Lower lobe of right lung (tissue), 2 donors: ENCODE data around the gene RETREG1. TPM values are rescaled to one million over a fixed set of nuclear protein-coding genes. Genes with fewer than 3 reads are reported as not detected.
A peak's percentile ranks its signal among the peaks of the same experiment; 100 is the strongest.

Experiments
- ATAC-seq, 2 donors: fragments of 200-7000 bp; cut with Tn5 transposase; one replicate each; pipeline ENCODE4 v1.9.1; 2020 to 2022; ENCODE audit warnings: mild to moderate bottlenecking in 2 of 2, moderate library complexity in 2 of 2
- DNase-seq: peaks from one replicate; pipeline ENCODE4 v3.0.0-alpha.2; 2020
- H3K27ac ChIP-seq: fragments of 200-600 bp; one replicate; pipeline ENCODE4 v1.8.0; 2022
- H3K27me3 ChIP-seq: fragments of 200-600 bp; one replicate; pipeline ENCODE4 v1.8.0; 2022; ENCODE audit warnings: low read depth
- H3K36me3 ChIP-seq: fragments of 200-600 bp; one replicate; pipeline ENCODE4 v1.8.0; 2022; ENCODE audit warnings: mild to moderate bottlenecking
- H3K4me1 ChIP-seq: fragments of 200-600 bp; one replicate; pipeline ENCODE4 v1.8.0; 2022
- H3K4me3 ChIP-seq: fragments of 200-600 bp; one replicate; pipeline ENCODE4 v1.8.0; 2022; ENCODE audit warnings: mild to moderate bottlenecking
- H3K9me3 ChIP-seq: fragments of 200-600 bp; one replicate; pipeline ENCODE4 v1.8.0; 2022
- CTCF ChIP-seq: fragments of 200-600 bp; IDR thresholded peaks from one replicate; pipeline ENCODE4 v1.8.0; 2022; ENCODE audit warnings: antibody characterized with exemption, mild to moderate bottlenecking
- intact Hi-C: fragments of 100-400 bp; cut with DNase I; formaldehyde crosslinking; loops from one replicate; pipeline ENCODE4 v1.11.0; 2022
- total RNA-seq: library from RNA; stranded (reverse); fragmentation: NEBNext Ultra II Directional; extraction: Animal tissue kit (Norgen Biotek cat#: 25700); gene quantifications from one replicate; pipeline ENCODE4 v1.2.1, GENCODE V29; 2021
- donor health status: DM: no; HTN: yes; CAD: no; lungs with severe emphysema.

RETREG1 gene
- total RNA-seq, 1 donor from 2014 or later: 20.6 TPM

- intact Hi-C loops: no loop called here
Measured at GRCh38 chr5:16589658-16590057, 27.1 kb downstream of the RETREG1 start.

GRCh38 chr5:16588434-16589214, 28.2 kb downstream of the RETREG1 start:
- TF ChIP-seq CTCF: no peak
- Histone ChIP-seq H3K27ac (no peak overlapping the region), H3K4me3 (no peak overlapping the region), H3K9me3 (no peaks in the 10 kb centered on the region), H3K4me1 (no peaks in the 10 kb centered on the region), H3K36me3 (no peaks in the 10 kb centered on the region), H3K27me3 (no peaks in the 10 kb centered on the region)
- DNase-seq (no peak), ATAC-seq (peak; percentile 52 to 66)
- intact Hi-C loops: no loop called here

More at GRCh38 chr5:16589658-16590057, 27.1 kb downstream of the RETREG1 start:
- Histone ChIP-seq H3K27me3 (no peaks in the 10 kb centered on the region), H3K4me3 (no peak overlapping the region), H3K4me1 (no peaks in the 10 kb centered on the region), H3K36me3 (no peaks in the 10 kb centered on the region), H3K9me3 (no peaks in the 10 kb centered on the region), H3K27ac (no peak overlapping the region)
- TF ChIP-seq CTCF: no peak
- no peak for DNase-seq
- no peak for ATAC-seq

GRCh38 chr5:16586556-16586955, 30.2 kb downstream of the RETREG1 start:
- no peaks in the 10 kb centered on the region for H3K4me1 ChIP-seq

GRCh38 chr5:16585041-16585667, 31.6 kb downstream of the RETREG1 start:
- Histone ChIP-seq H3K36me3 (no peaks in the 10 kb centered on the region), H3K9me3 (no peaks in the 10 kb centered on the region), H3K27me3 (no peaks in the 10 kb centered on the region), H3K4me3 (no peak overlapping the region), H3K27ac (no peak overlapping the region), H3K4me1 (no peaks in the 10 kb centered on the region)
- ATAC-seq: peak; percentile 40 to 48
- TF ChIP-seq CTCF: peak; percentile 38
- intact Hi-C loops: no loop called here
- no peak for DNase-seq

More at GRCh38 chr5:16586556-16586955, 30.2 kb downstream of the RETREG1 start:
- no peaks in the 10 kb centered on the region for H3K36me3 ChIP-seq
- intact Hi-C loops: no loop called here
- DNase-seq (no peak), ATAC-seq (no peak)
- no peak for TF ChIP-seq CTCF
- no peaks in the 10 kb centered on the region for H3K27me3 ChIP-seq
- no peaks in the 10 kb centered on the region for H3K9me3 ChIP-seq
- H3K4me3 ChIP-seq: no peak overlapping the region
- H3K27ac ChIP-seq: no peak overlapping the region

GRCh38 chr5:16582081-16582480, 34.7 kb downstream of the RETREG1 start:
- H3K4me3 ChIP-seq: no peak overlapping the region
- H3K27ac ChIP-seq: no peak overlapping the region
- ATAC-seq: no peak
- TF ChIP-seq CTCF: no peak
- no peaks in the 10 kb centered on the region for H3K4me1 ChIP-seq
- intact Hi-C loops: no loop called here
- H3K36me3 ChIP-seq: no peaks in the 10 kb centered on the region
- no peaks in the 10 kb centered on the region for H3K9me3 ChIP-seq
- no peaks in the 10 kb centered on the region for H3K27me3 ChIP-seq
- DNase-seq: no peak
